Sigmoid colon (tissue), 7 donors: ENCODE data around the gene IFI16. TPM values are rescaled to one million over a fixed set of nuclear protein-coding genes. Genes with fewer than 3 reads are reported as not detected.

Source experiments
- DNase-seq: peaks from one replicate; pipeline ENCODE4 v3.0.0-alpha.2; 2019
- H3K27ac ChIP-seq, 4 donors: fragments of 200-600 bp; sonication (generic); one replicate each; pipeline ENCODE4 v1.5.1; 2016 to 2019; ENCODE audit warnings: mild to moderate bottlenecking in 1 of 4
- H3K27me3 ChIP-seq, 3 donors: fragments of 200-600 bp; sonication (generic); one replicate each; pipeline ENCODE4 v1.5.1; 2019; ENCODE audit warnings: mild to moderate bottlenecking in 1 of 3
- H3K36me3 ChIP-seq, 4 donors: fragments of 200-600 bp; sonication (generic); one replicate each; pipeline ENCODE4 v1.5.1; 2016 to 2019
- H3K4me1 ChIP-seq, 4 donors: fragments of 200-600 bp; sonication (generic); one replicate each; pipeline ENCODE4 v1.5.1; 2017 to 2019
- H3K4me3 ChIP-seq, 4 donors: fragments of 200-600 bp; sonication (generic); one replicate each; pipeline ENCODE4 v1.5.1; 2017 to 2019; ENCODE audit warnings: mild to moderate bottlenecking in 2 of 4, moderate library complexity in 1 of 4
- H3K9me3 ChIP-seq, 4 donors: fragments of 200-600 bp in 3 of 4; sonication (generic) in 3 of 4; one replicate each; pipeline versions ENCODE4 v1.5.1 to v1.6.1; 2013 to 2019
- EP300 ChIP-seq, 4 donors: sonication (generic); formaldehyde crosslinking; IDR thresholded peaks; one replicate each; pipeline ENCODE4 v1.6.1; 2017; ENCODE audit warnings: antibody characterized with exemption in 4 of 4
- POLR2A ChIP-seq, 2 donors: fragments of 450-650 bp; IDR thresholded peaks; one replicate each; pipeline ENCODE4 v1.6.1; 2016; ENCODE audit warnings: antibody characterized with exemption in 2 of 2, mild to moderate bottlenecking in 2 of 2, moderate library complexity in 2 of 2
- POLR2AphosphoS5 ChIP-seq, 4 donors: sonication (generic); formaldehyde crosslinking; IDR thresholded peaks; one replicate each; pipeline ENCODE4 v1.6.1; 2017; ENCODE audit warnings: antibody characterized with exemption in 4 of 4
- WGBS, 2 donors: extraction: QIAGEN DNeasy Blood & Tissue Kit; methylation state at CpG; one replicate each; pipeline ENCODE4 v1.1.7; 2013; 5-methylcytosine and 5-hydroxymethylcytosine counted together
- intact Hi-C: fragments of 100-400 bp; cut with DNase I; formaldehyde crosslinking; loops from one replicate; pipeline ENCODE4 v1.15.1; 2023
- polyA plus RNA-seq, 3 donors: library from polyadenylated mRNA; stranded (reverse); fragments of 200-250 nt; gene quantifications; one replicate each; pipeline ENCODE4 v1.2.3, GENCODE V29; 2013
- total RNA-seq, 4 donors: library from RNA; depleted of rRNA; stranded (reverse); fragments of >200 nt; gene quantifications; one replicate each; pipeline ENCODE4 v1.1.0, GENCODE V29; 2016
- TF ChIP-seq, protein P1 (sequence below), 4 experiments: fragments of 450-650 bp in 3 of 4; fragments of 200-600 bp in 1 of 4; IDR thresholded peaks; one replicate each; pipeline ENCODE4 v1.5.1; 2016 to 2019; ENCODE audit warnings: antibody characterized with exemption in 4 of 4, mild to moderate bottlenecking in 3 of 4, moderate library complexity in 2 of 4
- donor health status: healthy with polysubstance abuse.
- donor health status: Bipolar disorder and iron deficiency.
- donor health status: healthy.

IFI16 gene
- total and polyA plus RNA-seq, 7 donors: 20.1 to 92.6 (median 56.8) TPM

DNA sequence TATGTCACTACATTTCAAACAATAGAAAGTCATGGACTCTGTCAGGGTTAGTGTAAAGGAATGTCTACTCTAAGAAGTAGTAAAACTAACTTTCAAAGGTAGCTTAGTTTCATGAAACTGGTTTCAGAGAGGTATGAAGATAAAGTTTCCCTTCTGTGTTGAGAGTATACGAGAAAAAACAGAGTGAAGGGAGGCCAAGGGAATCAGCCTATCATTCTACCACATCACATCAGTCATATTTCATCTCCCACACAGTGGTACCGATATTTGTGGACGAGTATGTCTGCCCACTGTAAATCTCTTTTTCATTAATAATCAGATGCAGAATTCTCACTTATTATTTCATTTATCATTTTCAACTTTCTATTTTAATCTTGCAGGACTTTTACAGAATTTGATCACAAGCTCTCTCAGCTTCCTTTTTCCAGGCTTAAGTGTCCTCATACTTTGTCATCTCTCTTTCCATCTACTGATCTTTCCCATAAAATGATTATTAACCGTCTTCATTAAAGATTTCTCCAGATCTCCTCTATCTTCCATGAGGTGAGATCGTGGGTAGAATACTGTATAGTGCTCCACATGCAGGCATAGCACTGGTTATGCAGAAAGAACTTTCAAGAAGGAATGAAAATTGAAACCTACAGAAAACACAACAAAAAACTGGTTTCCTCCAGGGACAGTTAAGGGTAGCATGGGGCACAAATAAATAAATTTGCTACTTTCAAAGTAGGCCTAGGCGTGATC, 11.5 kb upstream of the IFI16 start:
- TF ChIP-seq POLR2A (IDR thresholded peaks at IDR 0.05): no peak
- TF ChIP-seq, protein P1, sequence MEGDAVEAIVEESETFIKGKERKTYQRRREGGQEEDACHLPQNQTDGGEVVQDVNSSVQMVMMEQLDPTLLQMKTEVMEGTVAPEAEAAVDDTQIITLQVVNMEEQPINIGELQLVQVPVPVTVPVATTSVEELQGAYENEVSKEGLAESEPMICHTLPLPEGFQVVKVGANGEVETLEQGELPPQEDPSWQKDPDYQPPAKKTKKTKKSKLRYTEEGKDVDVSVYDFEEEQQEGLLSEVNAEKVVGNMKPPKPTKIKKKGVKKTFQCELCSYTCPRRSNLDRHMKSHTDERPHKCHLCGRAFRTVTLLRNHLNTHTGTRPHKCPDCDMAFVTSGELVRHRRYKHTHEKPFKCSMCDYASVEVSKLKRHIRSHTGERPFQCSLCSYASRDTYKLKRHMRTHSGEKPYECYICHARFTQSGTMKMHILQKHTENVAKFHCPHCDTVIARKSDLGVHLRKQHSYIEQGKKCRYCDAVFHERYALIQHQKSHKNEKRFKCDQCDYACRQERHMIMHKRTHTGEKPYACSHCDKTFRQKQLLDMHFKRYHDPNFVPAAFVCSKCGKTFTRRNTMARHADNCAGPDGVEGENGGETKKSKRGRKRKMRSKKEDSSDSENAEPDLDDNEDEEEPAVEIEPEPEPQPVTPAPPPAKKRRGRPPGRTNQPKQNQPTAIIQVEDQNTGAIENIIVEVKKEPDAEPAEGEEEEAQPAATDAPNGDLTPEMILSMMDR (IDR thresholded peaks at IDR 0.05): no peak
- Histone ChIP-seq H3K9me3 (no peaks in the 10 kb centered on the region), H3K4me3 (peak overlapping the region in 3 of 4 donors; percentile 38 to 52 (median 50)), H3K36me3 (no peaks in the 10 kb centered on the region), H3K4me1 (peaks cover 0 to 32% (median 22%) of the 10 kb centered on the region in 4 donors), H3K27ac (peak overlapping the region in 2 of 4 donors; percentile 82 to 85), H3K27me3 (no peaks in the 10 kb centered on the region)
- WGBS, 2 donors: 50 to 53% methylated on average over 6 of the region's 6 CpGs
- intact Hi-C loops: loop anchor here (1.0 to 5.0 kb wide), 2 partner anchors 74 to 795 kb away; no protein-coding TSS in a partner anchor
- no peak for DNase-seq

DNA sequence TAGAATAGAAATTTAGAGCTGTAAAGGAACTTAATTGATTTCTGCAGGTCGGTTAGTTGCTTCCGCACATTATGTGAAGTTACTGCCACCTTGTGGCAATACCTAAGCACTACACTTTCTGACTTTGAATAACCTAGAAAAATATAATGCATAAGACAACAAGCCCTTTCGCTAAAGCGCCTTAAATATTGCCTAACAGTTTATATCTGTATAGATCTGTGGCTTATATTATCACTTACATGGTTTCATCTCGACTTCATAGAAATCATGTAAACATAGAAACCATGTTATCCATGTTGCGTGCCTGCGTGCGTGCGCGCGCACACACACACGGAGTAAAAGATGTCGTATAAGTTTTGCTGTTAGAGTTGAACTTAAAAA, 10.9 kb upstream of the IFI16 start:
- Histone ChIP-seq H3K27me3 (no peaks in the 10 kb centered on the region), H3K4me3 (peak overlapping the region; percentile 36 to 52 (median 44)), H3K27ac (peak overlapping the region; percentile 81 to 86 (median 84)), H3K9me3 (no peaks in the 10 kb centered on the region), H3K36me3 (no peaks in the 10 kb centered on the region), H3K4me1 (peaks cover 0 to 32% (median 22%) of the 10 kb centered on the region in 4 donors)
- 12 to 31% methylated on average over 13 of the region's 13 CpGs for WGBS, 2 donors
- intact Hi-C loops: loop anchor here (1.0 to 5.0 kb wide), 2 partner anchors 74 to 795 kb away; no protein-coding TSS in a partner anchor
- TF ChIP-seq POLR2AphosphoS5 (IDR thresholded peaks at IDR 0.05) (peak in 3 of 4 donors; percentile 18 to 70 (median 47)), EP300 (IDR thresholded peaks at IDR 0.05) (no peak), POLR2A (IDR thresholded peaks at IDR 0.05) (no peak)
- TF ChIP-seq, protein P1 (IDR thresholded peaks at IDR 0.05): peak; percentile 80 to 92 (median 86)
- peak; percentile 74 for DNase-seq

DNA sequence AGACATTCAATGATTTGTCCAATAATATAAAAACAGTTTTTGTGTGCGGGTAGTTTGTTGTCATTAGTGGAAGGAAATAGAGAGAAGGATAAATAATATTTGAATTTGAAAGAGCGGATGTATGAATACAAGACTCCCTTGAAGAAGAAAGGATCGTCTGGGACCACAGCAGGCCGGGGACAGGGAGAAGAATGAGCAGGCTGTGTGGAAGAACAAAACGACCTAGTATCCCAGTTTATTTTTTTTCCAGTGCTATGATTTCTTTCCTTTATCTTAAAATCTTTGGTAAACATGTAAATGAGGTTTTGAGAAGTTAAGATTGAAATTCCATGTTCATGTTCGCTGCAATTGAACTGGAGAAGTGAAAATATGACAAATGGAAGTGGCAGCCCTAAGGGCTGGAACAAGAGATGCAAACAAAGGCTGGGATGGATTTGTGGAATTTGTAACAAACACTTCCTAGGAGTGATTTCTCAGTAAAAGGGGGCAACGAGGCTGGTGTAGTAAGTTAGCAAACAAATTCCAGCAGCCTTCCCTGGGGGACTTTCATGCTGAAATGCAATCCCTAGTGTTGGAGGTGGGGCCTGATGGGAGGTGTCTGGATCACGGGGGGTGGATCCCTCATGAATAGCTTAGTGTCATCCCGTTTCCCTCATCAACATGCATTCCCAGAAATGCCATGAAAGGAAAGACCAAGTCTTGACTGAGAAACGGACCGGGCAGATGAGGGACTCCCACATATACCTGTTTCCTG, 10.2 kb upstream of the IFI16 start:
- TF ChIP-seq POLR2A (IDR thresholded peaks at IDR 0.05) (peak; percentile 17 to 54), POLR2AphosphoS5 (IDR thresholded peaks at IDR 0.05) (peak; percentile 76 to 89 (median 88)), EP300 (IDR thresholded peaks at IDR 0.05) (no peak)
- TF ChIP-seq, protein P1 (IDR thresholded peaks at IDR 0.05): no peak
- Histone ChIP-seq H3K4me3 (peak overlapping the region; percentile 36 to 52 (median 44)), H3K27me3 (no peaks in the 10 kb centered on the region), H3K9me3 (no peaks in the 10 kb centered on the region), H3K27ac (peak overlapping the region; percentile 81 to 86 (median 84)), H3K36me3 (no peaks in the 10 kb centered on the region), H3K4me1 (peaks cover 0 to 32% (median 22%) of the 10 kb centered on the region in 4 donors)
- WGBS, 2 donors: 26 to 44% methylated on average over 11 of the region's 11 CpGs
- peak; percentile 94 for DNase-seq
- intact Hi-C loops: loop anchor here (5.0 to 10.0 kb wide), 2 partner anchors 73 to 1035 kb away; no protein-coding TSS in a partner anchor

DNA sequence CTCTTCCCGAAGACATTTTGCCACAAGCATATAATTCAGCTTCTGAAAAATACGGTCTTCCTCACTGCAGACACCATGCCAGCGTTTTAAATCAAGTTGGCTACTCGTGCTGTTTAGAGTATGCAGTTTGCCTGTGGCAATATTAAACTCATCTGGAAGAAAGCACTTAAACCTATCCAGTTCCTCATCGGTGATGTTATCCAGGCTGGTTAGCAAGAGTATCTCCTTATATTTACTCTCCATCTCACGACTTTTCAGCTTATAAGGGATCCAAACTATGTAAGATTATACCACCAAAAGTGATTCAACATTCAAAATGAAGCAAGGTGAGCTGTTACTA, 9.7 kb upstream of the IFI16 start:
- DNase-seq: no peak
- H3K36me3 ChIP-seq: no peaks in the 10 kb centered on the region
- WGBS, 2 donors: 37 to 53% methylated on average over 6 of the region's 6 CpGs
- H3K9me3 ChIP-seq: no peaks in the 10 kb centered on the region
- peak in 3 of 4 donors; percentile 3 to 55 (median 52) for TF ChIP-seq POLR2AphosphoS5 (IDR thresholded peaks at IDR 0.05)
- TF ChIP-seq POLR2A (IDR thresholded peaks at IDR 0.05): no peak
- TF ChIP-seq EP300 (IDR thresholded peaks at IDR 0.05): peak in 1 of 4 donors; percentile 1
- no peaks in the 10 kb centered on the region for H3K27me3 ChIP-seq
- peaks cover 0 to 32% (median 22%) of the 10 kb centered on the region in 4 donors for H3K4me1 ChIP-seq
- H3K27ac ChIP-seq: peak overlapping the region; percentile 81 to 86 (median 84)
- intact Hi-C loops: loop anchor here (10.0 kb wide), 1 partner anchor 1035 kb away; no protein-coding TSS in a partner anchor
- H3K4me3 ChIP-seq: peak overlapping the region; percentile 36 to 52 (median 44)

DNA sequence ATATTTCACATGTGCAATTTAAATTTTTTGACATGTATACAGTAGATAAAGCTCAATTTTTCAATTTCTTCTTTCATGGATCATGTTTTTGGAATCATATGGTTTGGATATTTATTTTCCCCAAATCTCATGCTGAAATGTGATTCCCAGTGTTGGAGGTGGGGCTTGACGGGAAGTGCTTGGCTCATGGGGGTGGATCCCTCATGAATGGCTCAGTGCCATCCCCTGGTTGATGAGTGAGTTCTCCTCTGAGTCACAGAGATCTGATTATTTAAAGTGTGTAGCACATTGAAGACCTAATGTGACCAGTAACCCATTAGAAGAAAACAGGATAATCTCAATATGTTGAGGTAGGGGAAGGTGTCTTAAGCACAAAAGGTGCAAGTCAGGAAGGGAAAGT, 9.1 kb upstream of the IFI16 start:
- intact Hi-C loops: loop anchor here (10.0 kb wide), 1 partner anchor 1036 kb away; no protein-coding TSS in a partner anchor
- H3K4me3 ChIP-seq: peak overlapping the region; percentile 36 to 52 (median 44)
- peaks cover 0 to 32% (median 22%) of the 10 kb centered on the region in 4 donors for H3K4me1 ChIP-seq
- H3K27ac ChIP-seq: peak overlapping the region; percentile 81 to 86 (median 84)
- TF ChIP-seq, protein P1 (IDR thresholded peaks at IDR 0.05): no peak
- TF ChIP-seq POLR2A (IDR thresholded peaks at IDR 0.05) (no peak), POLR2AphosphoS5 (IDR thresholded peaks at IDR 0.05) (peak; percentile 41 to 79 (median 44))
- peak; percentile 95 for DNase-seq
- 9 to 49% methylated on average over 1 of the region's 1 CpG for WGBS, 2 donors
- no peaks in the 10 kb centered on the region for H3K36me3 ChIP-seq
- H3K27me3 ChIP-seq: no peaks in the 10 kb centered on the region
- H3K9me3 ChIP-seq: no peaks in the 10 kb centered on the region
